Measurements from ENCODE around the gene CDC34. TPM values are rescaled to one million over a fixed set of nuclear protein-coding genes. Genes with fewer than 3 reads are reported as not detected.

CDC34 gene
- total RNA-seq, 1 donor: 31.0 TPM

Other genes with a start within 250 kb of the CDC34 start
- gene PLPP2, start 240.4 kb upstream of the CDC34 start, total RNA-seq (ENCODE audit: low replicate concordance): 15.7 and 16.6 TPM in 2 replicates
- 4.3 and 13.2 TPM in 2 replicates for gene MIER2, start 187.0 kb upstream of the CDC34 start, total RNA-seq (ENCODE audit: low replicate concordance)
- not detected in 2 replicates for gene C2CD4C, start 122.6 kb upstream of the CDC34 start, total RNA-seq (ENCODE audit: low replicate concordance)
- gene SHC2, start 70.7 kb upstream of the CDC34 start, total RNA-seq (ENCODE audit: low replicate concordance): 0.81 and 3.3 TPM in 2 replicates
- gene MADCAM1, start 35.3 kb upstream of the CDC34 start, total RNA-seq (ENCODE audit: low replicate concordance): 0.16 and 0.18 TPM in 2 replicates
- 25.2 and 56.4 TPM in 2 replicates for gene TPGS1, start 24.3 kb upstream of the CDC34 start, total RNA-seq (ENCODE audit: low replicate concordance)
- gene GZMM, start 12.3 kb downstream of the CDC34 start, total RNA-seq (ENCODE audit: low replicate concordance): not detected in 2 replicates
- 151 and 239 TPM in 2 replicates for gene BSG, start 40.8 kb downstream of the CDC34 start, total RNA-seq (ENCODE audit: low replicate concordance)
- gene HCN2, start 58.1 kb downstream of the CDC34 start, total RNA-seq (ENCODE audit: low replicate concordance): 0.08 and 0.63 TPM in 2 replicates
- 13.5 and 22.0 TPM in 2 replicates for gene POLRMT, start 101.8 kb downstream of the CDC34 start, total RNA-seq (ENCODE audit: low replicate concordance)
- gene FGF22, start 108.1 kb downstream of the CDC34 start, total RNA-seq (ENCODE audit: low replicate concordance): 0.27 TPM in 1 of 2 replicates, not detected in the other
- 24.5 and 28.9 TPM in 2 replicates for gene RNF126, start 131.5 kb downstream of the CDC34 start, total RNA-seq (ENCODE audit: low replicate concordance)
- 14.8 and 148 TPM in 2 replicates for gene FSTL3, start 144.6 kb downstream of the CDC34 start, total RNA-seq (ENCODE audit: low replicate concordance)
- gene PRSS57, start 163.7 kb downstream of the CDC34 start, total RNA-seq (ENCODE audit: low replicate concordance): not detected in 2 replicates
- gene PALM, start 177.2 kb downstream of the CDC34 start, total RNA-seq (ENCODE audit: low replicate concordance): 5.7 and 198 TPM in 2 replicates
- gene MISP, start 219.4 kb downstream of the CDC34 start, total RNA-seq (ENCODE audit: low replicate concordance): 0.09 TPM in 1 of 2 replicates, not detected in the other